ENCODE data around the gene CLDN4. TPM values are rescaled to one million over a fixed set of nuclear protein-coding genes. Genes with fewer than 3 reads are reported as not detected.

Gene CLDN4
- total and polyA plus RNA-seq, 2 donors (not counting 3 experiments of a cell fraction or from before 2014, with no cell fraction given): 0.13 to 0.15 TPM

- no peak overlapping the region for H3K4me2 ChIP-seq (ENCODE audit: insufficient read depth, low read length)
- H3K9ac ChIP-seq (replicated peaks; ENCODE audit: extremely low read depth, insufficient read depth, low read length): no peak overlapping the region
- no peaks in the 10 kb centered on the region for H3K9me3 ChIP-seq (replicated peaks; ENCODE audit: control insufficient read depth, insufficient read depth, low read length)
- no peak overlapping the region for H3K4me3 ChIP-seq (replicated peaks in 1 of 3; ENCODE audit: insufficient read depth in 1 of 3, low read depth in 1 of 3, low read length in 3 of 3)
- no peaks in the 10 kb centered on the region for H4K20me1 ChIP-seq (replicated peaks; ENCODE audit: control insufficient read depth, extremely low read depth, insufficient read depth, low read length)
- H3K9me1 ChIP-seq (replicated peaks; ENCODE audit: control insufficient read depth, extremely low read depth, insufficient read depth, low read length): no peaks in the 10 kb centered on the region
- CTCF ChIA-PET: interaction anchor here (0.7 to 4.9 kb wide), 3 partner anchors 9 to 146 kb away, joined by 3 to 30 read pairs (median 3); no protein-coding TSS in a partner anchor
- no peaks in the 10 kb centered on the region for H3K79me2 ChIP-seq (ENCODE audit: control insufficient read depth, insufficient read depth, low read length)
- dilution Hi-C loops (cut with MboI; ENCODE audit: extremely low pct_ligation_motif_present, low sequenced_read_pairs): no loop called here
- H3K27me3 ChIP-seq (ENCODE audit: control insufficient read depth in 2 of 2, insufficient read depth in 2 of 2, low read length in 2 of 2): peaks cover 8 to 31% of the 10 kb centered on the region in 2 experiments
- FAIRE-seq (no peak), DNase-seq (ENCODE audit: low read depth, low spot score) (no peak)
- H3K4me1 ChIP-seq (ENCODE audit: control insufficient read depth, extremely low read depth, insufficient read depth, low read length): peaks cover 9% of the 10 kb centered on the region
- intact Hi-C loops (cut with micrococcal nuclease): no loop called here
- POLR2A ChIA-PET: no interaction called here
- no peak overlapping the region for H2AFZ ChIP-seq (ENCODE audit: low read depth, low read length)
- no peaks in the 10 kb centered on the region for H3K36me3 ChIP-seq (ENCODE audit: control insufficient read depth in 2 of 2, extremely low read depth in 1 of 2, insufficient read depth in 2 of 2, low read length in 2 of 2)
- BruUV-seq (replicated peaks): no TSS peak
- TF ChIP-seq POLR2A (IDR thresholded peaks at IDR 0.05; ENCODE audit: low read depth, low read length) (no peak), CTCF (IDR thresholded peaks at IDR 0.05; ENCODE audit: extremely low read depth in 1 of 2, insufficient read depth in 1 of 2, low read depth in 1 of 2, low read length in 2 of 2) (no peak), JUN (IDR thresholded peaks at IDR 0.05; ENCODE audit: borderline replicate concordance, insufficient read depth, insufficient read length, low read depth) (no peak), GATA2 (IDR thresholded peaks at IDR 0.05; ENCODE audit: insufficient read depth, insufficient read length, low read depth, low read length) (no peak), POLR2AphosphoS5 (IDR thresholded peaks at IDR 0.05; ENCODE audit: insufficient read depth, low read depth, low read length) (no peak), EZH2 (IDR thresholded peaks at IDR 0.05; ENCODE audit: borderline replicate concordance, low read depth, low read length, severe bottlenecking) (no peak), FOS (IDR thresholded peaks at IDR 0.05; ENCODE audit: borderline replicate concordance, insufficient read depth, low read length) (no peak), MAX (IDR thresholded peaks at IDR 0.05; ENCODE audit: insufficient read depth, insufficient read length) (no peak), MYC (IDR thresholded peaks at IDR 0.05; ENCODE audit: low read depth, low read length) (no peak)
- no peak overlapping the region for H3K27ac ChIP-seq (ENCODE audit: insufficient read depth, low read depth, low read length)
Measured at GRCh38 chr7:73879977-73880681, 49.3 kb downstream of the CLDN4 start.
